Thoracic aorta (tissue), 2 donors: ENCODE data around the gene SCUBE2. TPM values are rescaled to one million over a fixed set of nuclear protein-coding genes. Genes with fewer than 3 reads are reported as not detected.

ENCODE experiments used
- ATAC-seq: fragments of 150-250 bp; one replicate; pipeline ENCODE4 v1.8.0; 2017; ENCODE audit warnings: low read depth; ENCODE audit not compliant: insufficient number of reproducible peaks, low FRiP score
- DNase-seq: peaks from one replicate; pipeline ENCODE4 v3.0.0-alpha.2; 2020; ENCODE audit warnings: low spot score
- H3K27ac ChIP-seq, 2 donors: fragments of 200-600 bp; sonication (generic); 1 replicate in 1 of 2; 2 replicates in 1 of 2; pipeline ENCODE4 v1.5.1; 2016; ENCODE audit warnings: mild to moderate bottlenecking in 2 of 2, moderate library complexity in 2 of 2
- H3K27me3 ChIP-seq: fragments of 200-600 bp; sonication (generic); replicated peaks from 2 replicates; pipeline ENCODE4 v1.6.0; 2016; ENCODE audit warnings: mild to moderate bottlenecking; ENCODE audit not compliant: insufficient read depth
- H3K36me3 ChIP-seq: fragments of 200-600 bp; sonication (generic); one replicate; pipeline ENCODE4 v1.5.1; 2016
- H3K4me1 ChIP-seq, 2 donors: fragments of 200-600 bp; sonication (generic); 1 replicate in 1 of 2; 2 replicates in 1 of 2; pipeline versions ENCODE4 v1.5.1 to v1.6.0; 2016; ENCODE audit warnings: low read depth in 2 of 2, mild to moderate bottlenecking in 1 of 2; ENCODE audit not compliant: control insufficient read depth in 1 of 2
- H3K4me3 ChIP-seq: fragments of 200-600 bp; sonication (generic); 2 replicates; pipeline ENCODE4 v1.5.1; 2016; ENCODE audit warnings: mild to moderate bottlenecking
- H3K9me3 ChIP-seq: fragments of 200-600 bp; sonication (generic); 2 replicates; pipeline ENCODE4 v1.5.1; 2016
- CTCF ChIP-seq: fragments of 200-600 bp; sonication (generic); IDR thresholded peaks from one replicate; pipeline ENCODE4 v1.5.1; 2019; ENCODE audit warnings: antibody characterized with exemption
- total RNA-seq, 2 donors: library from RNA; depleted of rRNA; stranded (reverse); fragments of >200 nt; gene quantifications; one replicate each; pipeline versions ENCODE4 v1.1.0 to v1.2.3, GENCODE V29; 2016

Gene SCUBE2
- total RNA-seq, 2 donors from 2014 or later = 1.2 to 3.9 TPM

DNA sequence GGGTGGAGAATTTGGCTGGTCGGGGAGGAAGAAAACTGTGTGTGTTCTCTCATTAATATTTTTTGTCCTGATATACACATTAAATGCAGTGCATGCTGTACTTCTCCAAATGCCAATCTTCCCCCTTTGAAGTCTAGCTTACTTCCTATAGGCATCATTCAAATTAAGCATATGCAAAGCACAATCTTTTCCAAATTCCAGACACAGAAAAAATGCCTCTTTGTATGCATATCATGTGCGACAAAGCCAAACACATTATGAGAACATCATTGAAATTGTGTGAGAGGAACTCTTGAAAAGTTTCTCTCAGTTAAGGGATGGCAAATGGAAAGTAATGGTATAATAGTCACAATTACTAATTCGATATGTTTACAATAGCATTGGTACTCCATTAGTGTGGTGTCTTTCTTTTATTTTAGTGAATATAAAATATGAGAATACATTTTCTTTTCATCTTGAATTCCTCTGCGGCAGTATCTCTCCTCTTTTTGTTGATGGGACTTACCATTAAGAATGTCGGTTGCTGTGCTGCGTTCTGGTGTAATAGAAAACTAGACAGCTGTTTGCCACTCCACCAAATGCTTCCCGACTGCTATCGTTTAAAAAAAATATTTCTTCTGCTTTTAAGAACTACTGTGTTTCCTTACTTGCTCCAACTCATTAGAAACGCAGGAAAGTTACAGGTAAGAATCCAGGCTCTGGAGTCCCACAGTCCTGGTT lies 68.3 kb downstream of the SCUBE2 start:
- DNase-seq = no peak
- Histone ChIP-seq H3K27me3 (no peaks in the 10 kb centered on the region), H3K4me3 (no peak overlapping the region), H3K4me1 (peaks cover 0 to 8% of the 10 kb centered on the region in 2 donors), H3K36me3 (no peaks in the 10 kb centered on the region), H3K9me3 (no peaks in the 10 kb centered on the region), H3K27ac (no peak overlapping the region)
- TF ChIP-seq CTCF = no peak
- no peak for ATAC-seq

DNA sequence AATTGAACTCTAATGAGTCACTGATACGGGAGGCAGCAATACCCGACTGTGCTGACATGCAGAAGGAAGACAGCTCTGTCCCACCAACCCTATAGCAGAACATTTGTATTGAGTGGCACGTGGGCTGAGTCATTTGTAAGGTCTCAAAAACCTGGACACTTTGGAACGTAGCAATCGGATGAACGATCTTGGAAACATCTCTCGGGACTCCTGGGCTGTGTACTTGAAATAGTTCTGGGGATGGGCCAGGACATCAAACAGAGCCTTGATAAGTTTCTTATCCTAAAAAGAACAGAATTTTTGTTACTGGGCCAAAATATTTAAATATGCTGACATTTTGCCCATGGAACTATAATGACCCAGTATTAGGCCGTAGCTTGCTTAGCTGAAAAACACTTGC lies 70.5 kb downstream of the SCUBE2 start:
- no peak for ATAC-seq
- no peaks in the 10 kb centered on the region for H3K27me3 ChIP-seq

DNA sequence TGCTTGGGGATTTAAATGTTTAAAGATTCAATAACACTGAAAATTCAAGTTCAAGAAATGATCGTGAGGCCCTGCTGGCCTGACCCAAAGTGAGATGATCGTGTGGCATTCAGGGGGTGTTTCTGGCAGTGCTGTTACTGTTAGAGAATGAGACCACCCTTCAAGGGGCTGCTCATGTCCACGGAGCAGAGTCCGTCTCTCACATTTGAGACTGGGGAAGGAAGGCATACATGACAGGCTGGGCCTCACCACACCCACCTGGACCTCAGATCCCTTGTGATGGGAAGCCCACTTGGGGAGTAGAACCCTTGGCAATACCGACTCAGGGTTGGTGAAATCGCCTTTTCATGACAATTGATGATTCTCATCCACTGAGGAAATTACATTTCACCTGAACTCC lies 71.5 kb downstream of the SCUBE2 start:
- no peak for TF ChIP-seq CTCF
- ATAC-seq = no peak
- no peaks in the 10 kb centered on the region for H3K9me3 ChIP-seq
- no peaks in the 10 kb centered on the region for H3K27me3 ChIP-seq
- H3K4me3 ChIP-seq = no peak overlapping the region
- no peaks in the 10 kb centered on the region for H3K36me3 ChIP-seq
- no peak for DNase-seq
- peaks cover 0 to 8% of the 10 kb centered on the region in 2 donors for H3K4me1 ChIP-seq
- no peak overlapping the region for H3K27ac ChIP-seq

More for the DNA sequence above, 70.5 kb downstream of the SCUBE2 start:
- H3K4me1 ChIP-seq = peaks cover 0 to 8% of the 10 kb centered on the region in 2 donors
- no peak overlapping the region for H3K27ac ChIP-seq
- no peak overlapping the region for H3K4me3 ChIP-seq
- no peak for DNase-seq
- H3K36me3 ChIP-seq = no peaks in the 10 kb centered on the region
- no peaks in the 10 kb centered on the region for H3K9me3 ChIP-seq
- no peak for TF ChIP-seq CTCF

DNA sequence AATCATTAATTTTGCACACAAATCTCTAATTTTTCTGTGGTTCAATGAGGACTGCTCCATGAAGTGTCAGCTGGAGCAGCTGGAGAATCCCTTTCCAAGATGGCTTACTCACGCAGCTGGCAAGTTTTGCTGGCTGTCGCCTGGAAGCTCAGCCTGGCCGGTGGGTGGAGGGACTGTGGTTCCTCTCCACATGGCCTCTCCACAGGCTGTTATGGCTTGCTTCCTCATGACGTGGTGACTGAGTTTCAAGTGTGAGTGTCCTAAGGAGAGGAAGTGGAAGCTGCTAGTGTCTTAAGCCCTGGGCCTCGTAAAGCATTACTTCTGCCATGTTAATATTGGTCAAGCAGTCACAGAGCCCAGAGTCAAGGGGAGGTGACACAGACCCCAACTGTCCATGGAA lies 73.6 kb downstream of the SCUBE2 start:
- DNase-seq (peak; percentile 9), ATAC-seq (peak; percentile 14)
- Histone ChIP-seq H3K27me3 (no peaks in the 10 kb centered on the region), H3K9me3 (no peaks in the 10 kb centered on the region), H3K36me3 (no peaks in the 10 kb centered on the region), H3K4me3 (no peak overlapping the region), H3K27ac (no peak overlapping the region), H3K4me1 (peaks cover 0 to 8% of the 10 kb centered on the region in 2 donors)
- no peak for TF ChIP-seq CTCF

DNA sequence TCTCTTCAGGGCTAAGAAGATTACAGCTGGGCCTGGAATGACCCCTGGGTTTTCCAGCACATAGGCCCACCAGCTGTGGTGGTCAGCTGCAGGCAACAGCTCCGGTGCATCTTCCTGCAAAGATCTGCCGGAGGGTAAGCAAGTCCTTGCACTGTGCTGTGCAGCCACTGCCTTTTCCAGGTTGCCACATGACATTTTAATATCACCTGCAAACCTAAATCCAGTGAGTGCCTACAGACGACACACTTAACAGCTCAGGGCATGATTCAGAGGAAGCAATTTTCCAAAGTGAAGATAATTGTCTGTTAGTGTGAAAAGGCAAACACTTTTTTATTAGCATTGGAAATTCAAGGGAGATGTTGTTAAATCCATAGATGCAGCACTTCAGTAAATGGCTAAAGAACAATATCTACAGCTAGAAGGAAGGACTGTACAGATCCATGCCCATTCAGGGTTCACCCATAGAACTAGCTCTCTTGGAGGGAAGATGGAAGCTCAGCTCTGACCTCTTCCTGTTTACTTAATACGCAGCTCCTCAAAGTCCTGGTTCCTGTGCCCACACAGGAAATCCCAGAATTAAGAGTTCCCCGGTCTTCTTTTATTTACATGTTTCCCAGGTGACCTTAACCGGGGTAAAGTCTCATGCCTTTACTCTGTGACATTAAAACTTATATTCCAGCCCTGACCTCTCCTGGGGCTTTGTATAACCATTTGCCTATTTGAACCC lies 74.3 kb downstream of the SCUBE2 start:
- ATAC-seq = no peak
- TF ChIP-seq CTCF = no peak

More for the DNA sequence above, 74.3 kb downstream of the SCUBE2 start:
- no peak overlapping the region for H3K4me3 ChIP-seq
- H3K27me3 ChIP-seq = no peaks in the 10 kb centered on the region
- DNase-seq = no peak
- no peak overlapping the region for H3K27ac ChIP-seq
- no peaks in the 10 kb centered on the region for H3K36me3 ChIP-seq
- H3K9me3 ChIP-seq = no peaks in the 10 kb centered on the region
- peaks cover 0 to 8% of the 10 kb centered on the region in 2 donors for H3K4me1 ChIP-seq
